Astrocyte (in vitro differentiated cells and primary cell): ENCODE results near the gene LYSMD2.

Source experiments
- CTCF ChIP-seq: IDR thresholded peaks from 2 replicates; pipeline ENCODE4 v1.5.1; 2011; ENCODE audit warnings: low read depth, mild to moderate bottlenecking, inconsistent platforms, low read length, moderate library complexity; ENCODE audit not compliant: insufficient read depth
- EZH2 ChIP-seq: IDR thresholded peaks from 2 replicates; pipeline ENCODE4 v1.6.1; 2012; ENCODE audit warnings: mild to moderate bottlenecking, low read length, inconsistent platforms; ENCODE audit not compliant: insufficient read depth

GRCh38 chr15:51721199-51721960 is 16.1 kb downstream of the LYSMD2 start:
- no peak for TF ChIP-seq CTCF
- no peak for TF ChIP-seq EZH2
